Measurements from ENCODE around the gene FES. TPM values are rescaled to one million over a fixed set of nuclear protein-coding genes. Genes with fewer than 3 reads are reported as not detected.

FES gene
- total RNA-seq, 4 donors from 2014 or later, result 5.3 to 13.5 (median 10.1) TPM

DNA sequence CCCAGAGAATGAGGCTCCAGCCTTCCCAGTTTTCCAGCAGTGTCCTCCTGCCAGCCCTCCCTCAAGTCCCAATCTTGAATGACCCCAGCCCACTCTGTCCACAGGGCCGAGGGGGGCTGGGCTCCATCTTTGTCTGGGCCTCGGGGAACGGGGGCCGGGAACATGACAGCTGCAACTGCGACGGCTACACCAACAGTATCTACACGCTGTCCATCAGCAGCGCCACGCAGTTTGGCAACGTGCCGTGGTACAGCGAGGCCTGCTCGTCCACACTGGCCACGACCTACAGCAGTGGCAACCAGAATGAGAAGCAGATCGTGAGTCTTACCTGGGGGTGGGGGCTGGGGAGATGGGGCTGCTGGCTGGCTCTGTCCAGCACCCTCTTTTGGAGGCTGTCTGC lies 5.6 kb upstream of the FES start:
- TF ChIP-seq POLR2A (IDR thresholded peaks at IDR 0.05) (no peak), CTCF (IDR thresholded peaks at IDR 0.05 in 4 of 5, conservative IDR thresholded peaks at IDR 0.05 in 1 of 5) (no peak)
- H3K4me3 ChIP-seq, result no peak overlapping the region
- H3K4me1 ChIP-seq, result peaks cover 14 to 16% of the 10 kb centered on the region in 2 donors
- no peaks in the 10 kb centered on the region for H3K9me3 ChIP-seq
- H3K27ac ChIP-seq, result no peak overlapping the region
- H3K27me3 ChIP-seq, result no peaks in the 10 kb centered on the region
- DNase-seq (no peak), ATAC-seq (no peak)
- in situ Hi-C loops (cut with MboI; ENCODE audit: low sequenced_read_pairs in 4 of 4), result loop anchor here (25.0 kb wide), 3 partner anchors 166 to 566 kb away; partner anchors contain the start of gene BLM (in 2 of the 4)
- intact Hi-C loops (cut with DNase I; ENCODE audit: low total_unique reads), result no loop called here
- peaks cover 0 to 71% of the 10 kb centered on the region in 2 donors for H3K36me3 ChIP-seq

DNA sequence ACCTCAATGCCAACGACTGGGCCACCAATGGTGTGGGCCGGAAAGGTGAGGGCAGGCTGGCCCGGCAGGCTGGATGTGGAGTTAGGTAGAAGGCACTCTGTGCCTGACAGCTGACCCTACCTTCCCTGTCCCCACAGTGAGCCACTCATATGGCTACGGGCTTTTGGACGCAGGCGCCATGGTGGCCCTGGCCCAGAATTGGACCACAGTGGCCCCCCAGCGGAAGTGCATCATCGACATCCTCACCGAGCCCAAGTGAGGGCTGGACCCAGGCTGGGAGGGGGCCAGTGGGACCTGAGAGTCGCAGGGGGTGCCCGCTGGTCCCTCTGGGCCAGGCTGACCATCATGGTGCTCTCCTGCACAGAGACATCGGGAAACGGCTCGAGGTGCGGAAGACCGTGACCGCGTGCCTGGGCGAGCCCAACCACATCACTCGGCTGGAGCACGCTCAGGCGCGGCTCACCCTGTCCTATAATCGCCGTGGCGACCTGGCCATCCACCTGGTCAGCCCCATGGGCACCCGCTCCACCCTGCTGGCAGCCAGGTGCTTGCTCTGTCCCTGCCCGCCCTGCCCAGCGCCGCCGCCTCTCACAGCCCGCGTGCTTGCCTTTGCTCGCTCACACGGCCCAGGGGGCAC lies 4.5 kb upstream of the FES start:
- no peaks in the 10 kb centered on the region for H3K9me3 ChIP-seq
- no peak overlapping the region for H3K27ac ChIP-seq
- no peak overlapping the region for H3K4me3 ChIP-seq
- DNase-seq (no peak), ATAC-seq (no peak)
- peaks cover 0 to 71% of the 10 kb centered on the region in 2 donors for H3K36me3 ChIP-seq
- no peaks in the 10 kb centered on the region for H3K27me3 ChIP-seq
- intact Hi-C loops (cut with DNase I; ENCODE audit: low total_unique reads), result loop anchor here (10.0 kb wide), 1 partner anchor 555 kb away; no protein-coding TSS in a partner anchor
- TF ChIP-seq POLR2A (IDR thresholded peaks at IDR 0.05), result no peak
- TF ChIP-seq CTCF (IDR thresholded peaks at IDR 0.05 in 4 of 5, conservative IDR thresholded peaks at IDR 0.05 in 1 of 5), result no peak
- in situ Hi-C loops (cut with MboI; ENCODE audit: low sequenced_read_pairs in 4 of 4), result loop anchor here (25.0 kb wide), 3 partner anchors 168 to 568 kb away; partner anchors contain the start of gene BLM (in 2 of the 4)
- peaks cover 5 to 7% of the 10 kb centered on the region in 2 donors for H3K4me1 ChIP-seq

GRCh38 chr15:90880381-90881145 lies 3.7 kb upstream of the FES start:
- no peak overlapping the region for H3K4me3 ChIP-seq
- peaks cover 5 to 7% of the 10 kb centered on the region in 2 donors for H3K4me1 ChIP-seq
- TF ChIP-seq POLR2A (IDR thresholded peaks at IDR 0.05), result no peak
- no peak for TF ChIP-seq CTCF (IDR thresholded peaks at IDR 0.05 in 4 of 5, conservative IDR thresholded peaks at IDR 0.05 in 1 of 5)
- no peak overlapping the region for H3K27ac ChIP-seq
- no peaks in the 10 kb centered on the region for H3K27me3 ChIP-seq
- in situ Hi-C loops (cut with MboI; ENCODE audit: low sequenced_read_pairs in 4 of 4) (loop anchor here (25.0 kb wide), 3 partner anchors 168 to 568 kb away; partner anchors contain the start of gene BLM (in 2 of the 4)), intact Hi-C loops (cut with DNase I; ENCODE audit: low total_unique reads) (loop anchor here (10.0 kb wide), 1 partner anchor 556 kb away; no protein-coding TSS in a partner anchor)
- peaks cover 0 to 70% of the 10 kb centered on the region in 2 donors for H3K36me3 ChIP-seq
- no peak for ATAC-seq
- H3K9me3 ChIP-seq, result no peaks in the 10 kb centered on the region
- no peak for DNase-seq

- intact Hi-C loops (cut with DNase I; ENCODE audit: low total_unique reads) (loop anchor here (10.0 kb wide), 1 partner anchor 557 kb away; no protein-coding TSS in a partner anchor), in situ Hi-C loops (cut with MboI; ENCODE audit: low sequenced_read_pairs in 4 of 4) (loop anchor here (25.0 kb wide), 3 partner anchors 169 to 569 kb away; partner anchors contain the start of gene BLM (in 2 of the 4))
- Histone ChIP-seq H3K27ac (no peak overlapping the region), H3K27me3 (no peaks in the 10 kb centered on the region), H3K9me3 (no peaks in the 10 kb centered on the region), H3K4me1 (peaks cover 7 to 8% of the 10 kb centered on the region in 2 donors), H3K36me3 (peaks cover 0 to 62% of the 10 kb centered on the region in 2 donors), H3K4me3 (no peak overlapping the region)
- TF ChIP-seq CTCF (IDR thresholded peaks at IDR 0.05 in 4 of 5, conservative IDR thresholded peaks at IDR 0.05 in 1 of 5) (no peak), POLR2A (IDR thresholded peaks at IDR 0.05) (no peak)
- no peak for ATAC-seq
- DNase-seq, result no peak
Measured at GRCh38 chr15:90881181-90881977, 2.9 kb upstream of the FES start.

Measured in gastrocnemius medialis (tissue), 4 donors.